Fibroblast of the aortic adventitia (primary cell): ENCODE results near the gene SEMA4C. TPM values are rescaled to one million over a fixed set of nuclear protein-coding genes. Genes with fewer than 3 reads are reported as not detected.

Source experiments
- DNase-seq: peaks from one replicate; pipeline ENCODE4 v3.0.0-alpha.2; 2010; ENCODE audit warnings: low read depth
- H3K4me3 ChIP-seq: 2 replicates; pipeline ENCODE4 v1.5.1; 2011; ENCODE audit warnings: low read depth, mild to moderate bottlenecking, control low read depth, low read length, moderate library complexity
- CTCF ChIP-seq: IDR thresholded peaks from 2 replicates; pipeline ENCODE4 v1.5.1; 2011; ENCODE audit warnings: mild to moderate bottlenecking, low read length, control low read depth, inconsistent platforms; ENCODE audit not compliant: insufficient read depth
- total RNA-seq: library from RNA; depleted of rRNA; stranded (reverse); fragments of >200 nt; gene quantifications from 2 replicates; pipeline ENCODE4 v1.2.3, GENCODE V29; 2012; ENCODE audit warnings: low replicate concordance

SEMA4C gene
- total RNA-seq, 1 donor, result 15.4 TPM

GRCh38 chr2:96835830-96836229, 34.0 kb downstream of the SEMA4C start:
- TF ChIP-seq CTCF, result no peak
- DNase-seq, result no peak
- H3K4me3 ChIP-seq, result no peak overlapping the region

- no peak overlapping the region for H3K4me3 ChIP-seq
- no peak for TF ChIP-seq CTCF
- DNase-seq, result peak; percentile 37
Measured at GRCh38 chr2:96832754-96833507, 36.9 kb downstream of the SEMA4C start.

GRCh38 chr2:96832408-96832753, 37.5 kb downstream of the SEMA4C start:
- no peak overlapping the region for H3K4me3 ChIP-seq
- DNase-seq, result no peak
- TF ChIP-seq CTCF, result no peak

GRCh38 chr2:96831679-96832078, 38.2 kb downstream of the SEMA4C start:
- H3K4me3 ChIP-seq, result no peak overlapping the region
- TF ChIP-seq CTCF, result no peak
- no peak for DNase-seq

- H3K4me3 ChIP-seq, result no peak overlapping the region
- no peak for TF ChIP-seq CTCF
- no peak for DNase-seq
Measured at GRCh38 chr2:96830044-96830562, 39.8 kb downstream of the SEMA4C start.

GRCh38 chr2:96828874-96829273, 41.0 kb downstream of the SEMA4C start:
- no peak overlapping the region for H3K4me3 ChIP-seq
- TF ChIP-seq CTCF, result no peak
- no peak for DNase-seq

- no peak for DNase-seq
- no peak overlapping the region for H3K4me3 ChIP-seq
- no peak for TF ChIP-seq CTCF
Measured at GRCh38 chr2:96828436-96828835, 41.4 kb downstream of the SEMA4C start.
